ENCODE data around the gene FAM120A. TPM values are rescaled to one million over a fixed set of nuclear protein-coding genes. Genes with fewer than 3 reads are reported as not detected.

FAM120A gene
- polyA plus RNA-seq, 5 donors = 62.3 to 75.1 (median 67.0) TPM

GRCh38 chr9:93468763-93469456 is 17.4 kb downstream of the FAM120A start:
- peak; percentile 42 to 44 for DNase-seq

- DNase-seq = no peak
Observed at GRCh38 chr9:93470391-93470790, 18.9 kb downstream of the FAM120A start.

GRCh38 chr9:93471124-93471523 is 19.6 kb downstream of the FAM120A start:
- no peak for DNase-seq

- no peak for DNase-seq
Observed at GRCh38 chr9:93473411-93473810, 21.9 kb downstream of the FAM120A start.

- no peak for DNase-seq
Observed at GRCh38 chr9:93475108-93475507, 23.6 kb downstream of the FAM120A start.

- no peak for DNase-seq
Observed at GRCh38 chr9:93475856-93476255, 24.4 kb downstream of the FAM120A start.

GRCh38 chr9:93476924-93477323 is 25.4 kb downstream of the FAM120A start:
- no peak for DNase-seq

GRCh38 chr9:93477397-93477796 is 25.9 kb downstream of the FAM120A start:
- DNase-seq = no peak

GRCh38 chr9:93479726-93480125 is 28.2 kb downstream of the FAM120A start:
- peak; percentile 47 to 55 for DNase-seq

- DNase-seq = no peak
Observed at GRCh38 chr9:93480262-93480661, 28.8 kb downstream of the FAM120A start.

GRCh38 chr9:93480728-93481324 is 29.3 kb downstream of the FAM120A start:
- no peak for DNase-seq

- DNase-seq = no peak
Observed at GRCh38 chr9:93483497-93483896, 32.0 kb downstream of the FAM120A start.

- no peak for DNase-seq
Observed at GRCh38 chr9:93486268-93486667, 34.8 kb downstream of the FAM120A start.

- no peak for DNase-seq
Observed at GRCh38 chr9:93488244-93488643, 36.8 kb downstream of the FAM120A start.

- no peak for DNase-seq
Observed at GRCh38 chr9:93491593-93492232, 40.2 kb downstream of the FAM120A start.

- DNase-seq = no peak
Observed at GRCh38 chr9:93492327-93492726, 40.8 kb downstream of the FAM120A start.

GRCh38 chr9:93493949-93494348 is 42.5 kb downstream of the FAM120A start:
- DNase-seq = no peak

- DNase-seq = no peak
Observed at GRCh38 chr9:93496285-93496684, 44.8 kb downstream of the FAM120A start.

- no peak for DNase-seq
Observed at GRCh38 chr9:93500571-93501298, 49.2 kb downstream of the FAM120A start.

- no peak for DNase-seq
Observed at GRCh38 chr9:93501406-93501805, 49.9 kb downstream of the FAM120A start.

- DNase-seq = no peak
Observed at GRCh38 chr9:93503381-93503780, 51.9 kb downstream of the FAM120A start.

GRCh38 chr9:93505541-93506132 is 54.2 kb downstream of the FAM120A start:
- no peak for DNase-seq
